Thyroid gland (tissue), 4 donors: Measurements from ENCODE around the gene DGKK. TPM values are rescaled to one million over a fixed set of nuclear protein-coding genes. Genes with fewer than 3 reads are reported as not detected.

ENCODE experiments used
- DNase-seq, 2 donors: peaks; one replicate each; pipeline ENCODE4 v3.0.0-alpha.2; 2019
- H3K27ac ChIP-seq, 3 donors: fragments of 200-600 bp; sonication (generic); 1 replicate in 2 of 3; 2 replicates in 1 of 3; pipeline ENCODE4 v1.5.1; 2016 to 2019; ENCODE audit warnings: mild to moderate bottlenecking in 1 of 3, moderate library complexity in 1 of 3
- H3K27me3 ChIP-seq: fragments of 200-600 bp; sonication (generic); one replicate; pipeline ENCODE4 v1.5.1; 2019
- H3K36me3 ChIP-seq, 2 donors: fragments of 200-600 bp; sonication (generic); one replicate each; pipeline ENCODE4 v1.5.1; 2016 to 2019
- H3K4me1 ChIP-seq, 2 donors: fragments of 200-600 bp; sonication (generic); one replicate each; pipeline ENCODE4 v1.5.1; 2017 to 2019
- H3K4me3 ChIP-seq, 3 donors: fragments of 200-600 bp; sonication (generic); replicated peaks in 1 of 3; 1 replicate in 2 of 3; 2 replicates in 1 of 3; pipeline ENCODE4 v1.5.1; 2016; ENCODE audit warnings: mild to moderate bottlenecking in 1 of 3
- H3K9me3 ChIP-seq: fragments of 200-600 bp; sonication (generic); one replicate; pipeline ENCODE4 v1.5.1; 2017
- CTCF ChIP-seq, 6 experiments: fragments of 200-600 bp in 3 of 6; fragments of 450-650 bp in 3 of 6; sonication (generic) in 3 of 6; IDR thresholded peaks; one replicate each; pipeline ENCODE4 v1.5.1; 2016 to 2019; ENCODE audit warnings: antibody characterized with exemption in 6 of 6, mild to moderate bottlenecking in 2 of 6, inconsistent platforms in 1 of 6, moderate library complexity in 1 of 6
- POLR2A ChIP-seq, 2 donors: fragments of 450-650 bp; IDR thresholded peaks; one replicate each; pipeline ENCODE4 v1.6.1; 2017; ENCODE audit warnings: antibody characterized with exemption in 2 of 2, mild to moderate bottlenecking in 2 of 2, moderate library complexity in 1 of 2
- WGBS, 2 donors: methylation state at CpG; one replicate each; pipeline ENCODE4 v1.1.5; 2017; 5-methylcytosine and 5-hydroxymethylcytosine counted together
- intact Hi-C: fragments of 100-400 bp; cut with DNase I; formaldehyde crosslinking; loops from one replicate; pipeline ENCODE4 v1.15.1; 2023
- total RNA-seq, 4 donors: library from RNA; depleted of rRNA; stranded (reverse); fragments of >200 nt; gene quantifications; one replicate each; pipeline ENCODE4 v1.2.3, GENCODE V29; 2016

The DGKK gene
- total RNA-seq, 4 donors from 2014 or later: not detected

- 0 to 7% methylated on average over 2 to 3 of the region's 24 CpGs for WGBS, 2 donors
- H3K4me3 ChIP-seq: no peak overlapping the region
- no peaks in the 10 kb centered on the region for H3K9me3 ChIP-seq
- TF ChIP-seq POLR2A (IDR thresholded peaks at IDR 0.05) (no peak), CTCF (IDR thresholded peaks at IDR 0.05) (no peak)
- intact Hi-C loops: no loop called here
- H3K27ac ChIP-seq: no peak overlapping the region
- DNase-seq: no peak
- no peaks in the 10 kb centered on the region for H3K4me1 ChIP-seq
- H3K36me3 ChIP-seq: no peaks in the 10 kb centered on the region
- H3K27me3 ChIP-seq: peaks cover 28% of the 10 kb centered on the region
Observed at GRCh38 chrX:50469206-50469605, 1.4 kb downstream of the DGKK start.

GRCh38 chrX:50459615-50460014 is 11.0 kb downstream of the DGKK start:
- H3K4me3 ChIP-seq: no peak overlapping the region
- no peaks in the 10 kb centered on the region for H3K9me3 ChIP-seq
- H3K27me3 ChIP-seq: peaks cover 13% of the 10 kb centered on the region
- H3K4me1 ChIP-seq: no peaks in the 10 kb centered on the region
- DNase-seq: no peak
- 62 to 75% methylated on average over 1 of the region's 1 CpG for WGBS, 2 donors
- intact Hi-C loops: no loop called here
- H3K27ac ChIP-seq: no peak overlapping the region
- TF ChIP-seq POLR2A (IDR thresholded peaks at IDR 0.05): no peak
- TF ChIP-seq CTCF (IDR thresholded peaks at IDR 0.05): no peak
- no peaks in the 10 kb centered on the region for H3K36me3 ChIP-seq

GRCh38 chrX:50458483-50458882 is 12.1 kb downstream of the DGKK start:
- WGBS, 2 donors: 88 to 89% methylated on average over 3 of the region's 3 CpGs
- TF ChIP-seq POLR2A (IDR thresholded peaks at IDR 0.05) (no peak), CTCF (IDR thresholded peaks at IDR 0.05) (no peak)
- H3K4me1 ChIP-seq: no peaks in the 10 kb centered on the region
- peaks cover 4% of the 10 kb centered on the region for H3K27me3 ChIP-seq
- intact Hi-C loops: no loop called here
- no peak overlapping the region for H3K27ac ChIP-seq
- no peaks in the 10 kb centered on the region for H3K9me3 ChIP-seq
- H3K4me3 ChIP-seq: no peak overlapping the region
- no peak for DNase-seq
- H3K36me3 ChIP-seq: no peaks in the 10 kb centered on the region

GRCh38 chrX:50456712-50457484 is 13.7 kb downstream of the DGKK start:
- intact Hi-C loops: no loop called here
- H3K4me3 ChIP-seq: no peak overlapping the region
- DNase-seq: no peak
- H3K9me3 ChIP-seq: no peaks in the 10 kb centered on the region
- 88 to 89% methylated on average over 6 of the region's 6 CpGs for WGBS, 2 donors
- H3K27me3 ChIP-seq: peaks cover 3% of the 10 kb centered on the region
- no peaks in the 10 kb centered on the region for H3K36me3 ChIP-seq
- no peaks in the 10 kb centered on the region for H3K4me1 ChIP-seq
- no peak overlapping the region for H3K27ac ChIP-seq
- TF ChIP-seq CTCF (IDR thresholded peaks at IDR 0.05) (no peak), POLR2A (IDR thresholded peaks at IDR 0.05) (no peak)

- intact Hi-C loops: no loop called here
- TF ChIP-seq CTCF (IDR thresholded peaks at IDR 0.05) (no peak), POLR2A (IDR thresholded peaks at IDR 0.05) (no peak)
- H3K36me3 ChIP-seq: no peaks in the 10 kb centered on the region
- no peak overlapping the region for H3K4me3 ChIP-seq
- DNase-seq: no peak
- peaks cover 3% of the 10 kb centered on the region for H3K27me3 ChIP-seq
- H3K27ac ChIP-seq: no peak overlapping the region
- H3K4me1 ChIP-seq: no peaks in the 10 kb centered on the region
- H3K9me3 ChIP-seq: no peaks in the 10 kb centered on the region
Observed at GRCh38 chrX:50452782-50453181, 17.8 kb downstream of the DGKK start.
